ENCODE data around the gene AMIGO1.

Gene AMIGO1

GRCh38 chr1:109501644-109502363, 7.7 kb downstream of the AMIGO1 start:
- FAIRE-seq = no peak

GRCh38 chr1:109500941-109501381, 8.6 kb downstream of the AMIGO1 start:
- FAIRE-seq = no peak

- FAIRE-seq = no peak
These were observed 9.6 kb downstream of the AMIGO1 start for GRCh38 chr1:109499661-109500536.

GRCh38 chr1:109499081-109499480, 10.4 kb downstream of the AMIGO1 start:
- no peak for FAIRE-seq

GRCh38 chr1:109498161-109498801, 11.2 kb downstream of the AMIGO1 start:
- no peak for FAIRE-seq

GRCh38 chr1:109497449-109498160, 11.9 kb downstream of the AMIGO1 start:
- no peak for FAIRE-seq

- FAIRE-seq = no peak
These were observed 13.8 kb downstream of the AMIGO1 start for GRCh38 chr1:109495738-109496137.

- FAIRE-seq = no peak
These were observed 15.6 kb downstream of the AMIGO1 start, which contains the start of gene CYB561D1 for GRCh38 chr1:109493805-109494539. Gene CYB561D1 (plus strand): TSS chr1:109494094. CDS start chr1:109494140, 46 bp downstream.

GRCh38 chr1:109493227-109493626, 16.3 kb downstream of the AMIGO1 start:
- FAIRE-seq = no peak

- FAIRE-seq = no peak
These were observed 16.7 kb downstream of the AMIGO1 start for GRCh38 chr1:109492779-109493178.

- FAIRE-seq = no peak
These were observed 18.2 kb downstream of the AMIGO1 start for GRCh38 chr1:109491372-109491771.

GRCh38 chr1:109490934-109491302, 18.6 kb downstream of the AMIGO1 start:
- no peak for FAIRE-seq

GRCh38 chr1:109490029-109490933, 19.2 kb downstream of the AMIGO1 start:
- no peak for FAIRE-seq

GRCh38 chr1:109488696-109489095, 20.8 kb downstream of the AMIGO1 start:
- no peak for FAIRE-seq

- no peak for FAIRE-seq
These were observed 21.3 kb downstream of the AMIGO1 start for GRCh38 chr1:109488201-109488600.

- FAIRE-seq = no peak
These were observed 22.3 kb downstream of the AMIGO1 start for GRCh38 chr1:109487261-109487660.

- FAIRE-seq = no peak
These were observed 24.5 kb downstream of the AMIGO1 start for GRCh38 chr1:109485001-109485400.

GRCh38 chr1:109484519-109484975, 25.0 kb downstream of the AMIGO1 start:
- FAIRE-seq = no peak

GRCh38 chr1:109483672-109484518, 25.6 kb downstream of the AMIGO1 start, which contains the start of gene ATXN7L2:
Gene ATXN7L2 (plus strand): TSS chr1:109483905. CDS start chr1:109483954, 49 bp downstream.
- no peak for FAIRE-seq
